Left ventricle myocardium superior (tissue), 1 donor: ENCODE measurements around the gene WNT5B. TPM values are rescaled to one million over a fixed set of nuclear protein-coding genes. Genes with fewer than 3 reads are reported as not detected.

ENCODE experiments used
- microRNA-seq: library from miRNA; unstranded; fragments of <30 nt; microRNA quantifications from one replicate; pipeline ENCODE4 v1.2.0, GENCODE V29; 2020; ENCODE audit warnings: borderline number of aligned reads
- total RNA-seq: library from RNA; stranded (reverse); fragmentation: NEBNext Ultra II Directional; extraction: Animal tissue kit (Norgen Biotek cat#: 25700); gene quantifications from one replicate; pipeline ENCODE4 v1.2.1, GENCODE V29; 2021
- donor health status: DM: no; HTN: yes; CAD: no; lungs with severe emphysema.

WNT5B gene
- total RNA-seq, 1 donor from 2014 or later: 2.4 TPM

Small RNAs within 50 kb of the gene (microRNA-seq; reads per million reads assigned to microRNA genes)
- gene MIR3649: not detected

Other genes with a start within 250 kb of the WNT5B start
- gene FBXL14, start 34.6 kb upstream of the WNT5B start, total RNA-seq: 7.7 TPM
- 32.5 TPM for gene ADIPOR2, start 61.8 kb downstream of the WNT5B start, total RNA-seq
- gene LRTM2, start 191.3 kb downstream of the WNT5B start, total RNA-seq: not detected